Coronary artery (tissue), 2 donors: Measurements from ENCODE around the gene CMTM7.

ENCODE experiments used
- DNase-seq: peaks from one replicate; pipeline ENCODE4 v3.0.0-alpha.2; 2017; ENCODE audit warnings: low spot score
- H3K27ac ChIP-seq, 2 donors: fragments of 200-600 bp; sonication (generic); one replicate each; pipeline ENCODE4 v1.5.1; 2016 to 2019
- H3K4me3 ChIP-seq: fragments of 200-600 bp; sonication (generic); 2 replicates; pipeline ENCODE4 v1.5.1; 2016; ENCODE audit warnings: mild to moderate bottlenecking, moderate library complexity
- CTCF ChIP-seq: fragments of 200-600 bp; sonication (generic); IDR thresholded peaks from one replicate; pipeline ENCODE4 v1.5.1; 2019; ENCODE audit warnings: antibody characterized with exemption

CMTM7 gene

GRCh38 chr3:32405155-32405554 is 13.5 kb downstream of the CMTM7 start:
- peak; percentile 21 for DNase-seq
- Histone ChIP-seq H3K4me3 (no peak overlapping the region), H3K27ac (no peak overlapping the region)
- no peak for TF ChIP-seq CTCF

GRCh38 chr3:32405711-32406323 is 14.2 kb downstream of the CMTM7 start:
- no peak for TF ChIP-seq CTCF
- DNase-seq = no peak
- Histone ChIP-seq H3K4me3 (no peak overlapping the region), H3K27ac (peak overlapping the region in 1 of 2 donors; percentile 5)

GRCh38 chr3:32406486-32407408 is 15.1 kb downstream of the CMTM7 start:
- DNase-seq = peak; percentile 65
- no peak for TF ChIP-seq CTCF
- Histone ChIP-seq H3K4me3 (no peak overlapping the region), H3K27ac (peak overlapping the region in 1 of 2 donors; percentile 68)

GRCh38 chr3:32410367-32411246 is 19.0 kb downstream of the CMTM7 start:
- DNase-seq = peak; percentile 33
- no peak for TF ChIP-seq CTCF
- Histone ChIP-seq H3K27ac (no peak overlapping the region), H3K4me3 (no peak overlapping the region)

- H3K27ac ChIP-seq = no peak overlapping the region
- H3K4me3 ChIP-seq = no peak overlapping the region
- DNase-seq = peak; percentile 5
- no peak for TF ChIP-seq CTCF
Observed at GRCh38 chr3:32411442-32411841, 19.8 kb downstream of the CMTM7 start.

- no peak for TF ChIP-seq CTCF
- DNase-seq = no peak
- Histone ChIP-seq H3K27ac (no peak overlapping the region), H3K4me3 (no peak overlapping the region)
Observed at GRCh38 chr3:32412887-32413286, 21.2 kb downstream of the CMTM7 start.
